ENCODE results near the gene SLC26A4.

Gene SLC26A4

GRCh38 chr7:107754642-107755041 lies 94.0 kb downstream of the SLC26A4 start:
- DNase-seq, result no peak

GRCh38 chr7:107758667-107759066 lies 98.0 kb downstream of the SLC26A4 start:
- DNase-seq, result no peak

- no peak for DNase-seq
Observed at GRCh38 chr7:107767391-107767790, 106.8 kb downstream of the SLC26A4 start.

Measured in retina (tissue), 1 donor.